ENCODE measurements around the gene CRYBA4. TPM values are rescaled to one million over a fixed set of nuclear protein-coding genes. Genes with fewer than 3 reads are reported as not detected.
A peak's percentile ranks its signal among the peaks of the same experiment; 100 is the strongest.

CRYBA4 gene
- total RNA-seq, result not detected

GRCh38 chr22:26621663-26622062 is at the start of gene CRYBA4:
Gene CRYBA4, plus strand, starts transcription at chr22:26621963. Its CDS starts 634 bp downstream, at chr22:26622597.
- H3K27ac ChIP-seq (replicated peaks in 1 of 4), result no peak within 1 kb of the TSS
- DNase-seq (ENCODE audit: extremely low spot score), result no peak
- H3K4me1 ChIP-seq, result peaks cover 0 to 13% (median 4%) of the 10 kb centered on the region in 4 donors
- H3K36me3 ChIP-seq, result no peaks in the 10 kb centered on the region
- H3K4me3 ChIP-seq, result no peak within 1 kb of the TSS
- H3K9me3 ChIP-seq, result no peaks in the 10 kb centered on the region
- H3K27me3 ChIP-seq, result peaks cover 0 to 43% (median 0%) of the 10 kb centered on the region in 4 donors
- WGBS, result 62% methylated on average over 7 of the region's 7 CpGs
- TF ChIP-seq EP300 (IDR thresholded peaks at IDR 0.05), result no peak
- TF ChIP-seq CTCF (IDR thresholded peaks at IDR 0.05), result no peak
- no peak for TF ChIP-seq POLR2AphosphoS5 (IDR thresholded peaks at IDR 0.05)
- no peak for TF ChIP-seq POLR2A (IDR thresholded peaks at IDR 0.05; ENCODE audit: low read depth)
- intact Hi-C loops (cut with DNase I), result no loop called here

GRCh38 chr22:26573026-26573662 is 48.6 kb upstream of the CRYBA4 start:
- peak overlapping the region in 2 of 4 donors; percentile 27 to 44 for H3K27ac ChIP-seq (replicated peaks in 1 of 4)
- no peak for DNase-seq (ENCODE audit: extremely low spot score)

GRCh38 chr22:26574001-26574723 is 47.6 kb upstream of the CRYBA4 start:
- TF ChIP-seq POLR2AphosphoS5 (IDR thresholded peaks at IDR 0.05) (no peak), POLR2A (IDR thresholded peaks at IDR 0.05; ENCODE audit: low read depth) (no peak), EP300 (IDR thresholded peaks at IDR 0.05) (no peak), CTCF (IDR thresholded peaks at IDR 0.05) (no peak)
- Histone ChIP-seq H3K27me3 (no peaks in the 10 kb centered on the region), H3K4me1 (peaks cover 0 to 23% (median 8%) of the 10 kb centered on the region in 4 donors), H3K4me3 (no peak overlapping the region), H3K27ac (replicated peaks in 1 of 4) (no peak overlapping the region), H3K36me3 (no peaks in the 10 kb centered on the region), H3K9me3 (no peaks in the 10 kb centered on the region)
- intact Hi-C loops (cut with DNase I), result no loop called here
- WGBS, result 82% methylated on average over 7 of the region's 7 CpGs
- no peak for DNase-seq (ENCODE audit: extremely low spot score)

More at GRCh38 chr22:26573026-26573662, 48.6 kb upstream of the CRYBA4 start:
- no peak overlapping the region for H3K4me3 ChIP-seq
- WGBS, result 65% methylated on average over 10 of the region's 10 CpGs
- H3K27me3 ChIP-seq, result no peaks in the 10 kb centered on the region
- TF ChIP-seq POLR2A (IDR thresholded peaks at IDR 0.05; ENCODE audit: low read depth) (no peak), POLR2AphosphoS5 (IDR thresholded peaks at IDR 0.05) (no peak)
- no peaks in the 10 kb centered on the region for H3K36me3 ChIP-seq
- H3K4me1 ChIP-seq, result peaks cover 0 to 27% (median 7%) of the 10 kb centered on the region in 4 donors
- intact Hi-C loops (cut with DNase I), result no loop called here
- no peaks in the 10 kb centered on the region for H3K9me3 ChIP-seq

- intact Hi-C loops (cut with DNase I), result no loop called here
Measured at GRCh38 chr22:26576026-26576680, 45.6 kb upstream of the CRYBA4 start.

More at GRCh38 chr22:26576026-26576680, 45.6 kb upstream of the CRYBA4 start:
- Histone ChIP-seq H3K4me3 (no peak overlapping the region), H3K27ac (replicated peaks in 1 of 4) (no peak overlapping the region), H3K9me3 (no peaks in the 10 kb centered on the region), H3K27me3 (no peaks in the 10 kb centered on the region), H3K36me3 (no peaks in the 10 kb centered on the region), H3K4me1 (peaks cover 0 to 23% (median 18%) of the 10 kb centered on the region in 4 donors)
- DNase-seq (ENCODE audit: extremely low spot score), result no peak
- WGBS, result 55% methylated on average over 8 of the region's 8 CpGs
- no peak for TF ChIP-seq EP300 (IDR thresholded peaks at IDR 0.05)
- TF ChIP-seq POLR2AphosphoS5 (IDR thresholded peaks at IDR 0.05), result no peak
- TF ChIP-seq POLR2A (IDR thresholded peaks at IDR 0.05; ENCODE audit: low read depth), result no peak
- no peak for TF ChIP-seq CTCF (IDR thresholded peaks at IDR 0.05)
